ENCODE measurements around the gene NEO1. TPM values are rescaled to one million over a fixed set of nuclear protein-coding genes. Genes with fewer than 3 reads are reported as not detected.

NEO1 gene
- total and polyA plus RNA-seq, 2 of the 13 experiments (the other 11 are each of a cell fraction or from before 2014, with no cell fraction given), result 8.4 to 11.0 TPM

DNA sequence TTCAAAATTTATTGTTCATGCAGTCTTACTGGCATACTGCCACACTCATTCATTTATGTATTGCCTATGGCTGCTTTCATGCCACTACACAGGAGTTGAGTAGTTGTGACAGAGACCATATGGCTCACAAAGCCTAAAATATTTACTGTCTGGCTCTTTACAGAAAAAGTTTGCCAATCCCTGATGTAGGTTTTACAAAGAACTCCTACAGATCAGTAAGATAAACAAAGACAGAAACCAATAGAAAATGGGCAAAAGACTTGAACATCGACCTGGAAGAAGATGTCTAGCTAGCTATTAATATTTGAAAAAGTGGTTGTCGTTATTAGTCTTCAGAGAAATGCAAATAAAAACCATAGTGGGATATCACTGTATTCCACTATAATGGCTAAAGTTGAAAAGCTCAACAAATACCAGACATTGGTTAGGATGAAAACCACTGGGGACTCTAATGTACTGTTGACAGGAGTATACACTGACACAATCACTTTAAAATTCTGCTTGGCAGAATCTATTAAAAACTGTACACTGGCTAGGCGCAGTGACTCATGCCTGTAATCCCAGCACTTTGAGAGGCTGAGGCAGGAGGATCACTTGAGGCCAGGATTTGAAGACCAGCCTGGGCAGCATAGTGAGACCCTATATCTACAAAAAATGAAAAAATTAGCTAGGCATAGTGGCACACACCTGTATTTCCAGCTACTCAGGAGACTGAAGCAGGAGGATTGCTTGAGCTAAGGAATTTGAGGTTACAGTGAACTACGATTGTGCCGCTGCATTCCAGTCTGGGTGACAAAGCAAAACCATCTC is 87.7 kb downstream of the NEO1 start:
- CTCF ChIA-PET (ENCODE audit: low intra/inter-chr PET ratio, low total read pairs), result no interaction called here
- Histone ChIP-seq H3K4me1 (ENCODE audit: insufficient read depth, low read length) (no peaks in the 10 kb centered on the region), H3K4me3 (replicated peaks in 1 of 3; ENCODE audit: insufficient read depth in 1 of 3, low read depth in 2 of 3, low read length in 3 of 3) (no peak overlapping the region), H3K79me2 (ENCODE audit: insufficient read depth, low read length) (no peaks in the 10 kb centered on the region), H3K36me3 (replicated peaks in 1 of 2; ENCODE audit: control insufficient read depth in 1 of 2, insufficient read depth in 2 of 2, low read length in 2 of 2) (no peaks in the 10 kb centered on the region), H3K27me3 (ENCODE audit: control insufficient read depth in 1 of 2, insufficient read depth in 2 of 2, low read length in 2 of 2) (no peaks in the 10 kb centered on the region), H3K4me2 (ENCODE audit: low read depth, low read length) (no peak overlapping the region), H4K20me1 (ENCODE audit: insufficient read depth, low read length) (no peaks in the 10 kb centered on the region; the same call in 1 of the 2 replicates), H3K9ac (ENCODE audit: insufficient read depth, low read depth, low read length) (no peak overlapping the region), H3K9me3 (ENCODE audit: low read length) (no peaks in the 10 kb centered on the region), H2AFZ (ENCODE audit: low read length) (no peak overlapping the region), H3K27ac (ENCODE audit: extremely low read length, insufficient read depth, low read length) (no peak overlapping the region)
- no peak for TF ChIP-seq ZNF326 (CRISPR knock-in tag; IDR thresholded peaks at IDR 0.05; ENCODE audit: borderline replicate concordance)
- no peak for TF ChIP-seq GTF3A (CRISPR knock-in tag; conservative IDR thresholded peaks at IDR 0.05)
- TF ChIP-seq, protein P1, sequence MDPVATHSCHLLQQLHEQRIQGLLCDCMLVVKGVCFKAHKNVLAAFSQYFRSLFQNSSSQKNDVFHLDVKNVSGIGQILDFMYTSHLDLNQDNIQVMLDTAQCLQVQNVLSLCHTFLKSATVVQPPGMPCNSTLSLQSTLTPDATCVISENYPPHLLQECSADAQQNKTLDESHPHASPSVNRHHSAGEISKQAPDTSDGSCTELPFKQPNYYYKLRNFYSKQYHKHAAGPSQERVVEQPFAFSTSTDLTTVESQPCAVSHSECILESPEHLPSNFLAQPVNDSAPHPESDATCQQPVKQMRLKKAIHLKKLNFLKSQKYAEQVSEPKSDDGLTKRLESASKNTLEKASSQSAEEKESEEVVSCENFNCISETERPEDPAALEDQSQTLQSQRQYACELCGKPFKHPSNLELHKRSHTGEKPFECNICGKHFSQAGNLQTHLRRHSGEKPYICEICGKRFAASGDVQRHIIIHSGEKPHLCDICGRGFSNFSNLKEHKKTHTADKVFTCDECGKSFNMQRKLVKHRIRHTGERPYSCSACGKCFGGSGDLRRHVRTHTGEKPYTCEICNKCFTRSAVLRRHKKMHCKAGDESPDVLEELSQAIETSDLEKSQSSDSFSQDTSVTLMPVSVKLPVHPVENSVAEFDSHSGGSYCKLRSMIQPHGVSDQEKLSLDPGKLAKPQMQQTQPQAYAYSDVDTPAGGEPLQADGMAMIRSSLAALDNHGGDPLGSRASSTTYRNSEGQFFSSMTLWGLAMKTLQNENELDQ (CRISPR knock-in tag; IDR thresholded peaks at IDR 0.05; ENCODE audit: borderline replicate concordance), result no peak
- TF ChIP-seq, protein P2, sequence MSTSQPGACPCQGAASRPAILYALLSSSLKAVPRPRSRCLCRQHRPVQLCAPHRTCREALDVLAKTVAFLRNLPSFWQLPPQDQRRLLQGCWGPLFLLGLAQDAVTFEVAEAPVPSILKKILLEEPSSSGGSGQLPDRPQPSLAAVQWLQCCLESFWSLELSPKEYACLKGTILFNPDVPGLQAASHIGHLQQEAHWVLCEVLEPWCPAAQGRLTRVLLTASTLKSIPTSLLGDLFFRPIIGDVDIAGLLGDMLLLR (CRISPR knock-in tag; IDR thresholded peaks at IDR 0.05), result no peak
- TF ChIP-seq KAT2B (IDR thresholded peaks at IDR 0.05; ENCODE audit: borderline replicate concordance, low read depth, low read length), result no peak
- no peak for TF ChIP-seq KLF9 (CRISPR knock-in tag; IDR thresholded peaks at IDR 0.05; ENCODE audit: low read depth)
- TF ChIP-seq AKAP8 (CRISPR knock-in tag; IDR thresholded peaks at IDR 0.05), result no peak
- TF ChIP-seq TP53 (CRISPR knock-in tag; conservative IDR thresholded peaks at IDR 0.05), result no peak
- no peak for TF ChIP-seq TMF1 (CRISPR knock-in tag; IDR thresholded peaks at IDR 0.05; ENCODE audit: low read depth)
- TF ChIP-seq, protein P3, sequence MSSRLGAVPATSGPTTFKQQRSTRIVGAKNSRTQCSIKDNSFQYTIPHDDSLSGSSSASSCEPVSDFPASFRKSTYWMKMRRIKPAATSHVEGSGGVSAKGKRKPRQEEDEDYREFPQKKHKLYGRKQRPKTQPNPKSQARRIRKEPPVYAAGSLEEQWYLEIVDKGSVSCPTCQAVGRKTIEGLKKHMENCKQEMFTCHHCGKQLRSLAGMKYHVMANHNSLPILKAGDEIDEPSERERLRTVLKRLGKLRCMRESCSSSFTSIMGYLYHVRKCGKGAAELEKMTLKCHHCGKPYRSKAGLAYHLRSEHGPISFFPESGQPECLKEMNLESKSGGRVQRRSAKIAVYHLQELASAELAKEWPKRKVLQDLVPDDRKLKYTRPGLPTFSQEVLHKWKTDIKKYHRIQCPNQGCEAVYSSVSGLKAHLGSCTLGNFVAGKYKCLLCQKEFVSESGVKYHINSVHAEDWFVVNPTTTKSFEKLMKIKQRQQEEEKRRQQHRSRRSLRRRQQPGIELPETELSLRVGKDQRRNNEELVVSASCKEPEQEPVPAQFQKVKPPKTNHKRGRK (CRISPR knock-in tag; IDR thresholded peaks at IDR 0.05), result no peak
- TF ChIP-seq ZNF772 (CRISPR knock-in tag; IDR thresholded peaks at IDR 0.05), result no peak
- no peak for TF ChIP-seq RAD51 (IDR thresholded peaks at IDR 0.05; ENCODE audit: borderline replicate concordance)
- TF ChIP-seq MIER3 (CRISPR knock-in tag; IDR thresholded peaks at IDR 0.05; ENCODE audit: borderline replicate concordance), result no peak
- FAIRE-seq (no peak), ATAC-seq (no peak), DNase-seq (ENCODE audit: low spot score) (no peak)
- POLR2A ChIA-PET, result no interaction called here
- in situ Hi-C loops (cut with HindIII; ENCODE audit: extremely low pct_ligation_motif_present, low pct_unique_long_range_greater_than_20kb) (no loop called here), intact Hi-C loops (cut with micrococcal nuclease; ENCODE audit: unreplicated experiment) (no loop called here)
- no TSS peak for BruUV-seq (replicated peaks)
- 87% methylated on average over 5 of the region's 5 CpGs for WGBS (ENCODE audit: low lambda C conversion rate)
